SK-N-MC (cell line): ENCODE data around the gene OAS1.

ENCODE experiments used
- DNase-seq: peaks from one replicate; pipeline ENCODE4 v3.0.0-alpha.2; 2011; ENCODE audit warnings: low read depth, low spot score
- H3K27ac ChIP-seq: fragments of 200-600 bp; sonication (generic); 2 replicates; pipeline ENCODE4 v1.5.1; 2016; ENCODE audit warnings: mixed run types
- H3K36me3 ChIP-seq: fragments of 200-600 bp; sonication (generic); 2 replicates; pipeline ENCODE4 v1.6.1; 2017; ENCODE audit warnings: antibody characterized with exemption, low read length, mixed read lengths; ENCODE audit not compliant: insufficient read depth
- H3K4me3 ChIP-seq: fragments of 200-600 bp; sonication (generic); 2 replicates; pipeline ENCODE4 v1.5.1; 2016
- H3K9ac ChIP-seq: fragments of 200-600 bp; sonication (generic); 2 replicates; pipeline ENCODE4 v1.8.0; 2017; ENCODE audit warnings: mixed run types, mixed read lengths; ENCODE audit not compliant: insufficient read length
- H3K9me3 ChIP-seq: fragments of 200-600 bp; sonication (generic); 2 replicates; pipeline ENCODE4 v1.6.1; 2017; ENCODE audit warnings: low read depth, mild to moderate bottlenecking, antibody characterized with exemption, low read length, moderate library complexity, mixed read lengths
- EZH2 ChIP-seq: fragments of 200-600 bp; sonication (generic); IDR thresholded peaks from one replicate; pipeline ENCODE4 v1.6.1; 2017; ENCODE audit warnings: antibody characterized with exemption
- FOXP2 ChIP-seq: optimal IDR thresholded peaks from 2 replicates; pipeline ENCODE3; 2011; ENCODE audit warnings: mild to moderate bottlenecking, moderate library complexity; ENCODE audit not compliant: insufficient read depth; ENCODE audit errors: extremely low read length, control extremely low read depth
- POLR2AphosphoS5 ChIP-seq: IDR thresholded peaks from 2 replicates; pipeline ENCODE4 v1.6.1; 2012; ENCODE audit warnings: mild to moderate bottlenecking, low read depth, low read length, borderline replicate concordance

The OAS1 gene

DNA sequence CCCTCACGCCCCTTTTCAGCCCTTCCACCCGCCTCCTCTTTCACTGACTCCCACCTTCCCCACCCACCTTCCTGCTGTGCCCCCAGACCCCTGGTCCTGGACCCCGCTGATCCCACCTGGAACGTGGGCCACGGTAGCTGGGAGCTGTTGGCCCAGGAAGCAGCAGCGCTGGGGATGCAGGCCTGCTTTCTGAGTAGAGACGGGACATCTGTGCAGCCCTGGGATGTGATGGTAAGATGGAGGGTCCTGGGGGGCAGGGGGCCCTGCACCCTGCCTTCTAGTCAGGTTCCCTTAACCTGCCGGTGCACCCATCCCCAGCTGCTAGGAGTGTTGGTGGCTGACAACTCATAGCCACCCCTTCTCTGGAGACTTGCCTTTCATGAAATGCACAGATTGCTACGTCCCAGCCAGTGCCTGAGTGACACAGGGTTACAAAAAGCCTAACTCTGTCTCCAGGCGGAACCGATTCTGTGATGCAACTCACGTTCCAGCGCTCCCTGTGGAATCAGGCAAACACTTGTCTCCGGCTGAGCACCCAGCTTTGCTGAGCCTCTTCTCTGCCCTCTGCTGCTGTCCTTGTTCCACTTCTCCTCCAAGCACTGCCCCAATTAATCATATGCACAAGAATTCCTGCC, 56.6 kb downstream of the OAS1 start:
- TF ChIP-seq POLR2AphosphoS5: no peak
- no peak for TF ChIP-seq FOXP2
- TF ChIP-seq EZH2: no peak
- Histone ChIP-seq H3K4me3 (no peak overlapping the region), H3K9me3 (no peaks in the 10 kb centered on the region), H3K9ac (no peak overlapping the region), H3K27ac (no peak overlapping the region), H3K36me3 (peaks cover 8% of the 10 kb centered on the region; the same call in 1 of the 2 replicates)
- no peak for DNase-seq

DNA sequence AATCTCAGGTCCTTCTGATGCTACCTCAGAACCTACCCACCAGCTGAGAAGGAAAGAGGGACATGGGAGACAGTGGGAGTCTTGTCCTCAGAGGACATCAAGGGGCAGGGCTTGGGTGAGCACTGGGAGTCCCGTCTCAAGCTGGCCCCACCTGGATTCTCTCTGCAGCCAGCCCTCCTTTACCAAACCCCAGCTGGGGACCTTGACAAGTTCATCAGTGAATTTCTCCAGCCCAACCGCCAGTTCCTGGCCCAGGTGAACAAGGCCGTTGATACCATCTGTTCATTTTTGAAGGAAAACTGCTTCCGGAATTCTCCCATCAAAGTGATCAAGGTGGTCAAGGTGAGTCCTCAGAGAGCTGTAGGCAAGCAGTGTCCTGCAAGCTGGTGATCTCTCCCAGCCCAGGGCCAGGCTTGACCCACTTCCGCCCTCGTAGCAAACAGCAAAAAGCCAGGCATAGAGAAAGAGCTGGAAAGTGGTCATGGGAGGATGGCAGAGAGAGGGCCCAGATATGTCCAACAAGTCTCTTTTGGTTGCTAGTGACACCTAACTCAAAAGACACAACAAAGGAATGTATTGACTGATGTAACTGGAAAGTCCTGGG, 57.4 kb downstream of the OAS1 start:
- Histone ChIP-seq H3K36me3 (peaks cover 8% of the 10 kb centered on the region; the same call in 1 of the 2 replicates), H3K9ac (no peak overlapping the region), H3K4me3 (no peak overlapping the region), H3K27ac (no peak overlapping the region), H3K9me3 (no peaks in the 10 kb centered on the region)
- TF ChIP-seq FOXP2: no peak
- TF ChIP-seq EZH2: no peak
- TF ChIP-seq POLR2AphosphoS5: no peak
- DNase-seq: no peak

DNA sequence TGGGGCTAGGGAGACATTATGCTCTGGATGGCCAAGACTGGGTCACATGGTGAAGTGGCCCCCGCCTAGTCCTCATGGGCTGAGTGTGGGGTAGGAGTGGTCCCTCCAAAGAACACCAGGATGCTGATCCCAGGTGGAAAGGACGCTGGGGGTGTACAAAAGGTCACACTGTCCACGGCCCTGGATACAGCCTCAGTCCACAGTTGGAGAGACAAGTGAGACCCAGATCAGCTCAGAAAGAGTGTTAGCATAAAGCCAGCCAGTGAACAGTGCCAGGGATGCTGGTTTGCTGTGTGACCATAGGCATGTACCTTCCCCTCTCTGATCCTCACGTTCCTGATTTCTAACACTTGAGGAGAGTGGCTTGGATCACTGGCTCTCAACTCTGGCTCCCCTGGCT, 58.2 kb downstream of the OAS1 start:
- Histone ChIP-seq H3K36me3 (peaks cover 8% of the 10 kb centered on the region; the same call in 1 of the 2 replicates), H3K27ac (no peak overlapping the region), H3K9ac (no peak overlapping the region), H3K9me3 (no peaks in the 10 kb centered on the region), H3K4me3 (no peak overlapping the region)
- DNase-seq: no peak
- TF ChIP-seq POLR2AphosphoS5 (no peak), EZH2 (no peak), FOXP2 (no peak)

DNA sequence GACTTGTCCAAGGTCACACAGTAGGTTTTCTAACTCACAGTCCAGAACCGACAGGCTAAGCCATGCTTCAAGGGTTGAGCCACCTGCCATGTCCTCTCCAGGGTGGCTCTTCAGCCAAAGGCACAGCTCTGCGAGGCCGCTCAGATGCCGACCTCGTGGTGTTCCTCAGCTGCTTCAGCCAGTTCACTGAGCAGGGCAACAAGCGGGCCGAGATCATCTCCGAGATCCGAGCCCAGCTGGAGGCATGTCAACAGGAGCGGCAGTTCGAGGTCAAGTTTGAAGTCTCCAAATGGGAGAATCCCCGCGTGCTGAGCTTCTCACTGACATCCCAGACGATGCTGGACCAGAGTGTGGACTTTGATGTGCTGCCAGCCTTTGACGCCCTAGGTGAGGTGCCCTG, 58.9 kb downstream of the OAS1 start:
- Histone ChIP-seq H3K36me3 (peaks cover 8% of the 10 kb centered on the region; the same call in 1 of the 2 replicates), H3K4me3 (no peak overlapping the region), H3K9me3 (no peaks in the 10 kb centered on the region), H3K27ac (no peak overlapping the region), H3K9ac (no peak overlapping the region)
- TF ChIP-seq FOXP2 (no peak), EZH2 (no peak), POLR2AphosphoS5 (no peak)
- no peak for DNase-seq

DNA sequence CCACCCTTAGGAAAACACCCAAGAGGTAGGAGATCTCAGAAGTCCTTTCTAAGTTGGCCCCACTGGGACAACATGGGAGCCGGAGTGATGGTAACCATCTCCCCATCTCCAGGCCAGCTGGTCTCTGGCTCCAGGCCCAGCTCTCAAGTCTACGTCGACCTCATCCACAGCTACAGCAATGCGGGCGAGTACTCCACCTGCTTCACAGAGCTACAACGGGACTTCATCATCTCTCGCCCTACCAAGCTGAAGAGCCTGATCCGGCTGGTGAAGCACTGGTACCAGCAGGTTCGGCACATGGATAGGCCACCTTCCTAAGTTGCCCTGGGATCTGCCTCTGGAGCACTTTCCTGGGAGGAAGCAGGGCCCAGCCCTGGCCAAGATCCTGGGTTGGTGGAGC, 60.5 kb downstream of the OAS1 start:
- no peak for DNase-seq
- no peaks in the 10 kb centered on the region; the same call in 1 of the 2 replicates for H3K36me3 ChIP-seq
- H3K9ac ChIP-seq: no peak overlapping the region
- TF ChIP-seq FOXP2: no peak
- TF ChIP-seq POLR2AphosphoS5: no peak
- TF ChIP-seq EZH2: no peak
- H3K4me3 ChIP-seq: no peak overlapping the region
- H3K9me3 ChIP-seq: no peaks in the 10 kb centered on the region
- H3K27ac ChIP-seq: no peak overlapping the region

DNA sequence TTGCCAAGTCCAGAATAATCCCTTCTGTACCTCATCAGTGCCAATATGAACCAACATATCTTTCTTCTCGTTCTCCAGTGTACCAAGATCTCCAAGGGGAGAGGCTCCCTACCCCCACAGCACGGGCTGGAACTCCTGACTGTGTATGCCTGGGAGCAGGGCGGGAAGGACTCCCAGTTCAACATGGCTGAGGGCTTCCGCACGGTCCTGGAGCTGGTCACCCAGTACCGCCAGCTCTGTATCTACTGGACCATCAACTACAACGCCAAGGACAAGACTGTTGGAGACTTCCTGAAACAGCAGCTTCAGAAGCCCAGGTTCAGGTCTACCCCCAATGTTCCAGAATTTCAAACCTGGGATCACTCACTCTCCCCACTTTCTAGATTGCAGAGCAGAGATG, 61.1 kb downstream of the OAS1 start:
- H3K36me3 ChIP-seq: no peaks in the 10 kb centered on the region
- H3K4me3 ChIP-seq: no peak overlapping the region
- H3K9me3 ChIP-seq: no peaks in the 10 kb centered on the region
- TF ChIP-seq POLR2AphosphoS5: no peak
- TF ChIP-seq EZH2: no peak
- no peak for TF ChIP-seq FOXP2
- H3K27ac ChIP-seq: no peak overlapping the region
- no peak overlapping the region for H3K9ac ChIP-seq
- no peak for DNase-seq
